Measurements from ENCODE around the gene CDC42EP2.

DNA sequence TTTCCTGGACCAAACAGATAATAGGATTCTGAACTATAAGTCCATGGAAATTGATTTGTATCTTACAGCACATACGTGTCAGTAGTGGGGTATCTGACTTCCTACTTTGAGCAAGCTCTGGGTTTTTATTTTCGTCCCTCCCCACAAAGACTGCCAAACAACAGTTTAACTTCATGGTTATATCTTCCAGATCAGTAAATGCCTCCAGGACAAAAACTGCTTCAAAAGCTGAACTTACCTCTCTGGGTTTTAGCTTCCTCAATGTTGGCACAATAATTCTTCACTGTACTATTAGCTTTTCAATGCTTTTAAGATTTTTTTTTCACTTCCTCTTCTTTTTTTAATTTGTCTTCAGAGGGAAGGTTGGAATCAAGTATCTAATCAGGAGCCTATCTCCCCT lies 14.8 kb downstream of the CDC42EP2 start:
- TF ChIP-seq GATA2 (IDR thresholded peaks at IDR 0.05; ENCODE audit: low read depth, low read length) (peak; percentile 32; the same call in 1 of the 2 replicates), GATA3 (IDR thresholded peaks at IDR 0.05; ENCODE audit: low read depth, low read length) (no peak; the same call in 1 of the 2 replicates)

Data from SH-SY5Y (cell line).